ENCODE results near the gene HAVCR2.
"Not testable (repeated sequence)": the region's sequence is repeated elsewhere in the genome, so short reads cannot be mapped to it uniquely, and the experiment has no call there.

HAVCR2 gene

DNA sequence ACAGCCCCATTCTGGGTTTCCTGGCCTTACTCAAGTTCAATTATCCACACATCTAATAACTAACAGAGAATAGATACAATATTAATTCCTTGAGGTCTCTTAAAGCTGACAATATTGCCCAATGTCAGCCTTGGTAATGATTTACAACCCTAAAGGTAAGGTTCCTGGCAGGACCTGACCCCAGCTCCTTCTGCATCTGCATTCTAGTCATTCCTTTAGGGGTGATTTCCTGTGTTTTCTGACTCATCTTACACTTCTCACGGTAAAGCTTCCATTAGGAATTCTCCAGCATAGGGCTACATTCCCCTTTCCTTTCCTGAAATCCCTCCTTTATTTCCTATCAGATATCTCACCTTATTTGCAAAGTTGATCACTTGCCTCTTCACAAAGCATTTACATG lies 59.2 kb downstream of the HAVCR2 start:
- TF ChIP-seq, protein P1, sequence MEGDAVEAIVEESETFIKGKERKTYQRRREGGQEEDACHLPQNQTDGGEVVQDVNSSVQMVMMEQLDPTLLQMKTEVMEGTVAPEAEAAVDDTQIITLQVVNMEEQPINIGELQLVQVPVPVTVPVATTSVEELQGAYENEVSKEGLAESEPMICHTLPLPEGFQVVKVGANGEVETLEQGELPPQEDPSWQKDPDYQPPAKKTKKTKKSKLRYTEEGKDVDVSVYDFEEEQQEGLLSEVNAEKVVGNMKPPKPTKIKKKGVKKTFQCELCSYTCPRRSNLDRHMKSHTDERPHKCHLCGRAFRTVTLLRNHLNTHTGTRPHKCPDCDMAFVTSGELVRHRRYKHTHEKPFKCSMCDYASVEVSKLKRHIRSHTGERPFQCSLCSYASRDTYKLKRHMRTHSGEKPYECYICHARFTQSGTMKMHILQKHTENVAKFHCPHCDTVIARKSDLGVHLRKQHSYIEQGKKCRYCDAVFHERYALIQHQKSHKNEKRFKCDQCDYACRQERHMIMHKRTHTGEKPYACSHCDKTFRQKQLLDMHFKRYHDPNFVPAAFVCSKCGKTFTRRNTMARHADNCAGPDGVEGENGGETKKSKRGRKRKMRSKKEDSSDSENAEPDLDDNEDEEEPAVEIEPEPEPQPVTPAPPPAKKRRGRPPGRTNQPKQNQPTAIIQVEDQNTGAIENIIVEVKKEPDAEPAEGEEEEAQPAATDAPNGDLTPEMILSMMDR (IDR thresholded peaks at IDR 0.05; ENCODE audit: low read depth, low read length, missing control alignments): no peak
- peak; percentile 14 for DNase-seq (ENCODE audit: extremely low read depth, low read depth)
- H3K4me3 ChIP-seq (replicated peaks; ENCODE audit: low read depth, low read length): no peak overlapping the region

DNA sequence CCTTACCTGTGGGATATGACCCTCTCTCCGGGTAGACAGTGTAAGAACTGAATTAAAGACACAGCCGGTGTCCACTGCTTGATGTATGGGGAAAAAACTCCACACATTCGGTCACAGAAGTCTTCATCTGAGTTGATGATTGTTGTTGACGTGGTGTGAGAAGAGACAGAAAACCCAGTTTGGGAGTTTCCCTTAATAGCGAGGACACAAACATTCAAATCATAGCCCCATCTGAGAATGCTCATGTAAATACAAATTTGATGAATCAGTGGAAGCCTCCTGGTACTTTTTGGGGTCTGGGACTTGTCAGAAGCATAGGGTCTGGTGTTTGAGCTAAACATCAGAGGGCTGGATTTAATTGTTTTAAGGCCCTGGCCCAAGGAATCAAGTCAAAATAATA lies 60.9 kb downstream of the HAVCR2 start:
- no peak overlapping the region for H3K4me3 ChIP-seq (replicated peaks; ENCODE audit: low read depth, low read length)
- DNase-seq (ENCODE audit: extremely low read depth, low read depth): no peak
- TF ChIP-seq, protein P1 (IDR thresholded peaks at IDR 0.05; ENCODE audit: low read depth, low read length, missing control alignments): no peak

DNA sequence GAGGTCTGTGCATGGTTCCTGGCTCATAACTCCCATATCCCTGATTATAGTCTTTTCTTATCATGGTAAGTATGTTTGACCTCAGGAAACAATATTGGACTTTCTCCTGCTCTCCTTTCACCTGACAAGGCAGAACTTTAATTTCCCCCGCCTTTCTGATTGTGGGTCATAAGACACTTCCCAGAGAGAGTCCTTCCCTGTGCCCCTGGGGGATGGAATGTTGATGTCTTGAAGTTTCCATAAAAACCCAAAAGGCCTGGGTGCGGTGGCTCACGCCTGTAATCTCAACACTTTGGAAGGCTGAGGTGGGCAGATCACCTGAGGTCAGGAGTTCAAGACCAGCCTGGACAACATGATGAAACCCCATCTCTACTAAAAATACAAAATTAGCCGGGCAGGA lies 61.8 kb downstream of the HAVCR2 start:
- DNase-seq (ENCODE audit: extremely low read depth, low read depth); H3K4me3 ChIP-seq (replicated peaks; ENCODE audit: low read depth, low read length): not testable (repeated sequence)

DNA sequence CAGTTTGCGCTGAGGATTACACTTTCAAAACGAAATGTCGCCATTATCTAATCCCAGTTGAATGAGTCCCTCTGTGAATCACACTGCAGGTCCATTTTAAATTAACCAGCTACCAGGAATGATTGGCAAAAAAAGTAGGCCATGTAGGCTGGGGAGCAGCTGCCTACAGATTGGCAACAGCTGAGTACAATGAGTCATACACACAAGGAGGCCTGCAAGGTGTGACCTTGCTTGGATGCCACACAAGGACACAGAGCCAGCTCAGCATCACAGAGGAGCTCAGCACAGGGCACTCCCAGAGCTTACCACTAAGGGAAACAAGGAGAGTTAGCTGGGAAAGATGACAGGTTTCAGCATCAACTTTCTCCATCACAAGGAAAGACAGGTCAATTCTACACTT lies 62.8 kb downstream of the HAVCR2 start:
- TF ChIP-seq, protein P1 (IDR thresholded peaks at IDR 0.05; ENCODE audit: low read depth, low read length, missing control alignments): no peak
- peak; percentile 11 for DNase-seq (ENCODE audit: extremely low read depth, low read depth)

DNA sequence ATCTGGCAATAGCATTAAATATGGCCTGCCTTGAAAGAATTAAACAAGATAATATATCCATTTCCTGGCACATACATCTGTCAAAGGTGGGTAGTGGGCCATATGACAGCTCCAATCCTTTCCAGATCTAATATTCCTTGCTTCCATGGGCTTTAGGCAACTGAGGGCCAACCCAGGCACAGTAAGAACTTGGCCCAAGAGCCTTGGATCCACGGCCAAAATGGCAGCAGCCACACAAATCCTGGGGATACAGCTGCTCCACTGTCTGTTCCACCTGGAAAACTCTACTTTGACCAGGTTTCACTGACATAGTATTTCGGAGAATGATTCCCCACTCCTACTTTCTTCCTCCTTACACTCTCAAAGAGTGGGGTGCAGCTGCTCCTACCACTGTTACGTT lies 63.2 kb downstream of the HAVCR2 start:
- H3K4me3 ChIP-seq (replicated peaks; ENCODE audit: low read depth, low read length): no peak overlapping the region
- TF ChIP-seq, protein P1 (IDR thresholded peaks at IDR 0.05; ENCODE audit: low read depth, low read length, missing control alignments): no peak
- no peak for DNase-seq (ENCODE audit: extremely low read depth, low read depth)

More for the DNA sequence above, 62.8 kb downstream of the HAVCR2 start:
- no peak overlapping the region for H3K4me3 ChIP-seq (replicated peaks; ENCODE audit: low read depth, low read length)

DNA sequence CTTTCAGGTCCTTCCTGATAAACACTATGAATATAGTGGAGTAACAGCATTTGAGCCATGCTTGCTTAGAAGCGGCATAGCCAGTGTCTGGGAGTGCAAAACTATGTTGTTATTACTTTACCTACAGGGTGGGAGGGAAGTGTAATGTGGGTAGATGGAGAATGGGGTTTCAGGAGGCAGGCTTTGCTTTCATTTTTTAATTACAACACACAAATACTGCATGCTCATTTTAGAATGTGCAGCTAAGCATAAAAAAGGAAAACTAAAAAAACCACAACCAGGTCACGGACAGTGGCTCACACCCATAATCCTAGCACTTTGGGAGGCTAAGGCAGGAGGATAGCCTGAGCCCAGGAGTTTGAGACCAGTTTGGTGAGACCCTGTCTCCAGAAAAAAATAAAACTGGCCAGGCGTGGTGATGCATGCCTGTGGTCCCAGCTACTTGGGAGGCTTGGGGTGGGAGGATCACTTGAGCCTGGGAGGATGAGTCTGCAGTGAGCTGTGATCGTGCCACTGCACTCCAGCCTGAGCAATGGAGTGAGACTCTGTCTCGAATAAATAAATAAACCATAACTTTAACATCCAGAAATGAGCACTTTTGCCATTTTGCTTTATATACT lies 70.2 kb downstream of the HAVCR2 start:
- H3K4me3 ChIP-seq (replicated peaks; ENCODE audit: low read depth, low read length): no peak overlapping the region
- DNase-seq (ENCODE audit: extremely low read depth, low read depth): no peak
- TF ChIP-seq, protein P1 (IDR thresholded peaks at IDR 0.05; ENCODE audit: low read depth, low read length, missing control alignments): no peak
